Measurements from ENCODE around the gene C1orf21. TPM values are rescaled to one million over a fixed set of nuclear protein-coding genes. Genes with fewer than 3 reads are reported as not detected.
"Not testable (repeated sequence)": the region's sequence is repeated elsewhere in the genome, so short reads cannot be mapped to it uniquely, and the experiment has no call there.

The C1orf21 gene
- total RNA-seq, 4 donors from 2014 or later: 13.1 to 30.6 (median 22.1) TPM

DNA sequence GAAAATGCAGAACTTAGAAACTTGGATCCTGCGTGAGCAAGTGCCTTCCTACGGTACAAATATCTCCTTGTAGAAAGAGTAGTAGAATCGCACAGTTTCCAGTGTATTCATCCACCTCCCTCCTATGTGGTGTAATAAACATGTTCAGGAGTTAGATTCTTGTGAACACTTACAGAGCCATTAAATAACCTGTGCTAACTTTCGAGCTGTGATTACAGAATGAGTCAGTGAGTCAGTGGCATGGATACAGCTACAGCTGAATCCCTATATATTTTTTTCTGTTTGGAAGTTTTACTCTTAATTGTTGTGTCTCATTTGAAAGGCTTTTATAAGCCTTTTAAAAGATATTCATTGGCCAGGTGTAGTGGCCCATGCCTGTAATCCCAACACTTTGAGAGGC is 219.1 kb downstream of the C1orf21 start:
- Histone ChIP-seq H3K27me3 (no peaks in the 10 kb centered on the region), H3K4me1 (peaks cover 0 to 6% of the 10 kb centered on the region in 2 donors), H3K4me3 (replicated peaks in 1 of 3) (no peak overlapping the region), H3K27ac (no peak overlapping the region), H3K9me3 (no peaks in the 10 kb centered on the region), H3K36me3 (no peaks in the 10 kb centered on the region)
- no peak for DNase-seq
- no peak for TF ChIP-seq POLR2A (IDR thresholded peaks at IDR 0.05)
- TF ChIP-seq, protein P1, sequence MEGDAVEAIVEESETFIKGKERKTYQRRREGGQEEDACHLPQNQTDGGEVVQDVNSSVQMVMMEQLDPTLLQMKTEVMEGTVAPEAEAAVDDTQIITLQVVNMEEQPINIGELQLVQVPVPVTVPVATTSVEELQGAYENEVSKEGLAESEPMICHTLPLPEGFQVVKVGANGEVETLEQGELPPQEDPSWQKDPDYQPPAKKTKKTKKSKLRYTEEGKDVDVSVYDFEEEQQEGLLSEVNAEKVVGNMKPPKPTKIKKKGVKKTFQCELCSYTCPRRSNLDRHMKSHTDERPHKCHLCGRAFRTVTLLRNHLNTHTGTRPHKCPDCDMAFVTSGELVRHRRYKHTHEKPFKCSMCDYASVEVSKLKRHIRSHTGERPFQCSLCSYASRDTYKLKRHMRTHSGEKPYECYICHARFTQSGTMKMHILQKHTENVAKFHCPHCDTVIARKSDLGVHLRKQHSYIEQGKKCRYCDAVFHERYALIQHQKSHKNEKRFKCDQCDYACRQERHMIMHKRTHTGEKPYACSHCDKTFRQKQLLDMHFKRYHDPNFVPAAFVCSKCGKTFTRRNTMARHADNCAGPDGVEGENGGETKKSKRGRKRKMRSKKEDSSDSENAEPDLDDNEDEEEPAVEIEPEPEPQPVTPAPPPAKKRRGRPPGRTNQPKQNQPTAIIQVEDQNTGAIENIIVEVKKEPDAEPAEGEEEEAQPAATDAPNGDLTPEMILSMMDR (IDR thresholded peaks at IDR 0.05): no peak
- intact Hi-C loops (cut with DNase I): no loop called here
- WGBS, 2 donors: 90 to 94% methylated on average over 4 of the region's 4 CpGs

DNA sequence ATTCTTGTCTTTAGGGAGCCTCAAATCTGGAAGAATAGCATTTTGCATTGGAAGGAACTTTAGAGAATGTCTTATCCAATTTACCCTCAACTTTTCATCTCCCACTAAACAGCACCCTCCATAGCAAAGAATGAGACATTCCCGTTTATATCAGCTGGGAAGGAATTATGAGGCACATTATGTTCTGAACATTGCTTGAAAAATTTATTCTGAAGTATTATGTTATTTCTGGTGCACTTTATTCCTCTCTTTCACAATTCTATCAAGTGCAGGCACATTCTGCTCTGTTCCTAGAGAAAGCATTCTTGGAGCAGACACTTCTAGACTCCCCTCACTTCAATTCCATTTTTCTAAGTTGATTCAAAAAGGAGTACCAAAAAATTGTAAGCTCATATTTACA is 220.0 kb downstream of the C1orf21 start:
- H3K4me1 ChIP-seq: peaks cover 2 to 12% of the 10 kb centered on the region in 2 donors
- no peak overlapping the region for H3K27ac ChIP-seq
- no peaks in the 10 kb centered on the region for H3K36me3 ChIP-seq
- no peaks in the 10 kb centered on the region for H3K27me3 ChIP-seq
- no peak overlapping the region for H3K4me3 ChIP-seq (replicated peaks in 1 of 3)
- intact Hi-C loops (cut with DNase I): no loop called here
- no peaks in the 10 kb centered on the region for H3K9me3 ChIP-seq
- WGBS, 2 donors: 80 to 90% methylated on average over 1 of the region's 1 CpG
- DNase-seq: no peak
- no peak for TF ChIP-seq POLR2A (IDR thresholded peaks at IDR 0.05)
- TF ChIP-seq, protein P1 (IDR thresholded peaks at IDR 0.05): no peak

DNA sequence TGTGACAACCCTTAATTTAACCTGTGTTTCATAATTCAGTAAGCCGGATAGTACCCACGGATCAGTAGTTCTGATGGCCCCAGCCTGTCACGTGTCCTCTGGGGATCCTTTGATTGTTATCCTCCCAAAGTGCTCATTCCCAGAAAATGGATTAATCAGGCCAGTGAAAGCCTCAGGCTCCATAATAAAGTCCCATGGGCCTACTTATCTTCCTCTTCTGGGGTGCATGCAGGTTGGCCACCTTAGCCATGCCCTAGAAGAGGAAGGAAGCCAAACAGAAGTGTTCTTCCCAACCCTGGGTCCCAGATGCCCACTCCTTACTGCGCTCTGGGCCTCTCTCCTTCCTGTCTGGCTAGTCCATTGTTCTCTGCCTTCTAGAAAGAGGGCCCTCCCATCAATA is 221.8 kb downstream of the C1orf21 start:
- Histone ChIP-seq H3K4me1 (peaks cover 2 to 12% of the 10 kb centered on the region in 2 donors), H3K4me3 (replicated peaks in 1 of 3) (no peak overlapping the region), H3K36me3 (no peaks in the 10 kb centered on the region), H3K27ac (no peak overlapping the region), H3K27me3 (no peaks in the 10 kb centered on the region), H3K9me3 (no peaks in the 10 kb centered on the region)
- TF ChIP-seq POLR2A (IDR thresholded peaks at IDR 0.05): no peak
- TF ChIP-seq, protein P1 (IDR thresholded peaks at IDR 0.05): no peak
- WGBS, 2 donors: 96 to 97% methylated on average over 4 of the region's 4 CpGs
- intact Hi-C loops (cut with DNase I): no loop called here
- no peak for DNase-seq

DNA sequence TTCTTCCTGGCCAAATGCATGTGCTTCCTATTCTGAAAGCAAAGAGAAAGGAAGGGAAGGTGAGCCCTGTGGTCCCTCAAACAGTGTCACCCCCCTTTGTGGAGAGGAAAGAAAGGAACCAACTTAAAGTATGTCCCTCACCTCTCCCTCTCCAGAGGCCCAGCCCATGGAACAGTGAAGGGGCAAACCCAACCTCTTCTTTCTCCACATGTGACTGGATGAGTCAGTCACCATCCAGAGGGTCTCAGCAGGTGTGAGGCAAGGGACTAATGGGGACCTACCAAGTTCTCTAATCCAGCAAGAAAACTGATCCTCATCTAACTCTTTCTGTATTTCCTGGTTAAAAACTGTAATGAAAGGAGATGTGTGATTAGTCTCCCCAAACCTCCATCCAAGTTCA is 222.2 kb downstream of the C1orf21 start:
- no peak for DNase-seq
- no peak overlapping the region for H3K4me3 ChIP-seq (replicated peaks in 1 of 3)
- intact Hi-C loops (cut with DNase I): no loop called here
- peaks cover 2 to 12% of the 10 kb centered on the region in 2 donors for H3K4me1 ChIP-seq
- H3K9me3 ChIP-seq: no peaks in the 10 kb centered on the region
- H3K36me3 ChIP-seq: no peaks in the 10 kb centered on the region
- H3K27me3 ChIP-seq: no peaks in the 10 kb centered on the region
- no peak overlapping the region for H3K27ac ChIP-seq
- TF ChIP-seq, protein P1 (IDR thresholded peaks at IDR 0.05): no peak
- no peak for TF ChIP-seq POLR2A (IDR thresholded peaks at IDR 0.05)

DNA sequence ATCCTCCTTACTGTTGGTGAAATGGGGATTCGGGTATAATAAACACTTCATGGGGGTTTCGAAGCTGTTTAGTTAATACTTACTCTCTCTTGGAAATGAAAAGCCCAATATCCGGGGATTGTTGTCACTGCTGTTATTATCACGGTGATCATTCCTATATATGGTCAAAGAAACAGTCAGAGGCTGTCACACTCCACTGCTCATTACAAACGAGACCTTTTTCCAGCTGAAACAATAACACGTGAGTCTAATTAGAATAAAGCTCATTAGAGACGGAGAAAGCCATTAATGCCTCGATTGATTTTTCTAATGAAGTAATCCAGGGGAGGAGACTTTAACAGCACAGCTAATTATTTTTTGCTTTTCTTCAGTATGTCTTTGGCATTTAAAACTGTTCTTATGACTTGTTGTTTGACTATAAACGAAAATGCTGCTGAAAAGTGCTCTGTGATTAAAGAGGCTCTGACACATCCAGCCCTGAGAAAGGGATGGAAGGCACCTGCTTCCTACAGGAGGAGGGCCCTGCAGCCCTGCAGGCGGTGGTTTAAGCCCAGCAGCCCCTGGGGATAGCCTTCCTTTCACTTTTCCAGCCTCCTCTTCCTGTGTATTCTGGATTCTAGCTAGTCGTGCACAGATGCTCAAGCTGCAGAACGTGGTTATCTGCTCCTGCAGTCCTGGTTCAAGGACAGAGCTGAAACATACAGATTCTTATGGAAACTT is 224.2 kb downstream of the C1orf21 start:
- no peak overlapping the region for H3K4me3 ChIP-seq (replicated peaks in 1 of 3)
- no peak for TF ChIP-seq POLR2A (IDR thresholded peaks at IDR 0.05)
- TF ChIP-seq, protein P1 (IDR thresholded peaks at IDR 0.05): no peak
- WGBS, 2 donors: 30 to 32% methylated on average over 12 of the region's 12 CpGs
- H3K36me3 ChIP-seq: no peaks in the 10 kb centered on the region
- intact Hi-C loops (cut with DNase I): no loop called here
- peaks cover 2 to 12% of the 10 kb centered on the region in 2 donors for H3K4me1 ChIP-seq
- DNase-seq: no peak
- peak overlapping the region; percentile 4 to 49 (median 19) for H3K27ac ChIP-seq
- H3K9me3 ChIP-seq: no peaks in the 10 kb centered on the region
- H3K27me3 ChIP-seq: no peaks in the 10 kb centered on the region

DNA sequence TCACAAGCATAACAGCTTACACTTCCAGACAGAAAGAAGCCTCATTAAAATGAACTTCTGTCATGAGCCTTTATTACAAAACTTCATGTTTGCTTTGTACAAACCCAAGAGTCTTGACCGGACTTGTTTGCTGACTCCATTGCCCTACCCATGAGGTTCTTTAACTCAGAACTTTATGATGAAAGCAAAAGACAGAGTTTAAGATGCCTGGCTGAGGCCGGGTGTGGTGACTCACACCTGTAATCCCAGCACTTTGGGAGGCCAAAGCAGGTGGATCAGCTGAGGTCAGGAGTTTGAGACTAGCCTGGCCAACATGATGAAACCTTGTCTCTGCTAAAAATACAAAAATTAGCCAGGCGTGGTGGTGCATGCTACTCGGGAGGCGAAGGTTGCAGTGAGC is 225.4 kb downstream of the C1orf21 start:
- DNase-seq; H3K36me3 ChIP-seq; H3K9me3 ChIP-seq; intact Hi-C loops (cut with DNase I); H3K27me3 ChIP-seq; H3K27ac ChIP-seq; H3K4me3 ChIP-seq (replicated peaks in 1 of 3): not testable (repeated sequence)
- WGBS, 2 donors: 63 to 77% methylated on average over 5 of the region's 5 CpGs
- peaks cover 2 to 12% of the 10 kb centered on the region in 2 donors for H3K4me1 ChIP-seq

Measured in thyroid gland (tissue), 4 donors.